ENCODE data around the gene PRKG1.

Gene PRKG1

GRCh38 chr10:52040486-52040885 is 966.2 kb downstream of the PRKG1 start:
- no peak for DNase-seq

GRCh38 chr10:52043811-52044210 is 969.5 kb downstream of the PRKG1 start:
- DNase-seq = no peak

DNA sequence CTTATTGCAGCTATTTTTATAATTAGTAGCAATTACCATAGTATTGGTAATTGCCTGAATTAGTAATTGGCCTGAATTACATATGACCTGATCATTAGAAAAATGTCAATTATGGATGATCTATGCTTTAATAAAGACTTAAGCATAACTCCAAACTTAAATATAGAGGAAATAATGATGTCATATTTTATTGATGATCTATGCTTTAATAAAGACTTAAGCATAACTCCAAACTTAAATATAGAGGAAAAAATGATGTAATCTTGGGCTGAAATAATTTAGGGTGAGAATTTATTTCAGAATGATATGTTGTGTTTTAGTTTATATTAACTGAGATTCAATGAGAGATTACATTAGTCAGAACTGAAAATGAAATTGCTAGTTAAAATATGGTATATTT is 973.8 kb downstream of the PRKG1 start:
- DNase-seq = no peak

DNA sequence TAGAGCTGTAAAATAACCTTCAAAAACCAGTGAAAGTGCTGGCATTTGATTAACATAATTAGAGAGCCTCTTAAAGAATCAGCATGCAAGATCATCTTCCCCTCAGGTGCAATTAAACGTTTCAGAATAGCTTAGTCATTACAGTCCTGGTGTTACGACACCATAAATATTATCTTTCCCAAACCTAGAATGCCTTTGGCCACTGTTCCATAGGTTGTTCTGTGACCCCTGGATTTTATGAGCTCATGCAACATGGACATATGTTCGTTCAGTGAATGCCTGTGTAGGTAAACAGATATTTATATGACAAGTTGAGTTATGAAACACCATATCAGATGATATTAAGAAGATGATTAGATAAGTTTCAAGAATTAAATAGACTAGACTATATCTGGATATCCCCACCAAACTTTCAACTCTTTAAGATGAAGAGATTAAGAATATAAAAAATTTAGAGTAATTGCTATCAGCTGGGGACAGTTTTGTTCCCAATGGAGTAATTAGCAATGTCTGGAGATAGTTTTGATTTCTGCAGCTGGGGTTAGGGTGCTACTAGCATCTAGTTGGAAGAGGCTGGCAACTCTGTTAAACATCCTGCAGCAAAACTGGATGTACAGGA is 976.3 kb downstream of the PRKG1 start:
- DNase-seq = no peak

GRCh38 chr10:52053497-52053896 is 979.2 kb downstream of the PRKG1 start:
- no peak for DNase-seq

GRCh38 chr10:52056291-52056690 is 982.0 kb downstream of the PRKG1 start:
- no peak for DNase-seq

- DNase-seq = no peak
These were observed 984.8 kb downstream of the PRKG1 start for GRCh38 chr10:52059089-52059488.

DNA sequence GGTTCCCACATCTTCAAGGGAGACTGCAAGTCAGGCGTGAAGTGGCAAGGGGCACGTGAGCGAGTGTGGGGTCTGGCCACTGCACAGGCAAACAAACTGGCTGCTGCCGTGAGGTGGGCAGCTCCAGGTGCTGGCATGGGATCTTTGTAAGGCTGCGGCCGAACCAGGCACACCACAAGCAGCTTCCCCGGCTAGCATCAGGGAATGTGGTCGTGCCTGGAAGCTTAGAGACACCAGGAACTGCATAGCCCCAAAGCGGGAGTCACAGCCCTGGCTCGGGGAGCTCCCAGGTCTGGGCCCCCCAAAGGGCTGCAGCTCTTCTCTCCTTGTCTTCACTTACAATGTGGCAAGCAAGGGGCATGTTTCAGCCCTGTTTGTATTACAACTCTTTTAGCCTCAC is 988.9 kb downstream of the PRKG1 start:
- no peak for DNase-seq

- no peak for DNase-seq
These were observed 990.0 kb downstream of the PRKG1 start for GRCh38 chr10:52064084-52064845.

DNA sequence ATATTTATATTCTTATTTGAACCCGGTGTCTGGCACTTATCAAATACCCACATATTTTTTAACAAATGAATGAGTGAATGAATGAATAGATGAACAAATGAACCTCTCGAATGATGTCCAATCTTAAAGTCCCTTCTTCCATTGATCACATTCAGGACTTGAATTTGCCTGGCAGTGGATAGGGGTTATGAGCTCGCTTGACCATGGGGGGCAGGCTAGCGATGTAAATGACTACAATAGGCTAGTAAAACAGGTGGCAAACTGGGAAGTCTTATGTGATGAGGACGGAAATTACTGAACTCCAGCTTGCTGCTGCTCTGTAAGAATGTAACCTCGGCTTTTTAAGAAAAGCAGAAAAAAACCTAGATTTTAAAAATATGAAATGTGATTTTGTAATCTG is 992.1 kb downstream of the PRKG1 start:
- no peak for DNase-seq

- DNase-seq = no peak
These were observed 994.2 kb downstream of the PRKG1 start for GRCh38 chr10:52068485-52068884.

DNA sequence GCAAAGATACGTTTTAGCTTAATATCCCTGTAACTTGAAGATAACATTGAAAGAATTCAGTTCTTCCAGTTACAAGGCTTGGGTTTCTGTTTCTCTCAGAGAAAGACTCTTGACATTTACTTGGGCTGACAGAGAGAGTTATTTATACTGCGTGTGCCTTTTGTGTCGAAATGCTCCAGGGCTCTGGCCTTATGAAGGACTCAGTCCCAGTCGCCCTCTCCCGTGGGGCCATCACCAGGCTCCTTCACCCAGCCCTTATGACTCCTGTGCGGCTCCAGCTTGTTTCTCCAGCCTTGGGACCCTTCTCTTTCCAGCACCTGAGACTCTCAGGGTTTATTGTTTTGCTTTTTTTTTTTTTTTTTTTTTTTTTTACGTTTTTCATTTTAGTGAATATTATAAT is 997.5 kb downstream of the PRKG1 start:
- DNase-seq = no peak

- DNase-seq = no peak
These were observed 1000.3 kb downstream of the PRKG1 start for GRCh38 chr10:52074505-52075026.

- DNase-seq = no peak
These were observed 1003.5 kb downstream of the PRKG1 start for GRCh38 chr10:52077814-52078213.

- no peak for DNase-seq
These were observed 1004.2 kb downstream of the PRKG1 start for GRCh38 chr10:52078397-52078937.

GRCh38 chr10:52082307-52082706 is 1008.0 kb downstream of the PRKG1 start:
- DNase-seq = no peak

DNA sequence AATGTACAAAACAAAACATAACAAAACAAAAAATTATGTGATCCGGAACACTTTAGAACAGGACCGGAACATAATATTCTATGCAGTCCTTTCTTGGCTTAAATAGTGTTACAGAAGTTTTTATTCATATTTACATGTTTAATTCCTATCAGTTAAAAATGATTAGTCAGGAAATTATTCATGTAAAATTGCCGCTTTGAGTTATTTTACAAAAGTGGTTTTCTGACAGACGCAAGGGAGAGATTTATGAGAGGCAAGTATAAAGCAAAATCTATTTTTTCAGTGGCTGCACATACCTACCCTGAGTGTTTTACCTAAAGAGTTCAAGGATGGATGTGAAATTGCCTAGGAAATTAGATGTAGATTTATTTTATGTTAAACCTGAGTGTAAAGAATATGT is 1009.1 kb downstream of the PRKG1 start:
- DNase-seq = no peak

- no peak for DNase-seq
These were observed 1018.1 kb downstream of the PRKG1 start for GRCh38 chr10:52092390-52092789.

- no peak for DNase-seq
These were observed 1023.8 kb downstream of the PRKG1 start for GRCh38 chr10:52098130-52098529.

DNA sequence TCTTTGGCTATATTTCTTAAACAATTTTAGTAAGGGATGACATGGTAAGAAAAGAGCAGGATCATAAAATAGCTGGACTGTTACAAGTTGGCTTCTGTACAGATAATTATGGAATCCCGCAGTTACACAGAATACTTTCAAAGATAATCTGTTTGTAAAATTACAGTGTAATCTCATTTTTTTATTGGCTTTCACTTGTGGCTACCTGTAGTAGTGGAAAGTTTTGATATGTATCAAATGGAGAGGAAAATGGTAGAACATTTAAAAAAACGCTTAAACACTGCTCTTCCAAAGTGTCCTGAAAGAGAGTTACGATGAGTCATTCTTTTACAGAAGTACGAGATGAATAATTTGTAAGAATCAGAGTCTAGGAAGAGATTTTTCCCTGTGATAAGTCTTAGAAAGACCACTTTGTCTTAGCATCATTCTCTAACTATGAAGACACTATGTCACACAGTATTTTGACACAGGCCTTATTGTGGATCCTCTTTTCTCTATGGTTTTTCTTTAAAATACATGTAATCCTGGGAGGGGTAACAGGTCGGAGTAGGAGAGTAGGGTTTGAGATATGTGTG is 1024.8 kb downstream of the PRKG1 start:
- DNase-seq = no peak

DNA sequence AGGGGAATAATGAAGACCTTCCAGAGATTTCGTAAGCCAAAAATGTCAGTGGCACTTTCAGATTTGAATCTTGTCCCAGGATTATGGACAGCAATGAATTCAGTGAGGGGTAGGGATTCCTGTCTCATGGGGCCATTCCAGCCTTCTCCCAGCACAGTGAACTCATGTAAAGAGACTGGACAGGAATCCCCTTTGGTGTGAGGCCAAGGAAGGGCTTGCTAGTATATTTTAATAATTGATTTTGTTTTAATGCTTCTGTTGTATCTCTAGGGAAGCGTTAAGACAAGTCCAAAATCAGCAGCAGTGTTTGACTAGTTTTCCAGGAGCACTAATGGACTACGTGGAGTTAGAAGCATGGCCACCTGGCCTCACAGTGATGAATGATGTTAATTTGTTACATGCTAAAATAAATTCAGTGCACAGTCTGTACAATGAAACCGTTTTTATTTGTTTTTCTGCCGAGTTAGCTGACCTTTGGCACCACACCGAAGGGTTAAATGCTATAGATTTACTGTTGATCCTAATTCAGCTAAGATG is 1025.8 kb downstream of the PRKG1 start:
- DNase-seq = no peak

DNA sequence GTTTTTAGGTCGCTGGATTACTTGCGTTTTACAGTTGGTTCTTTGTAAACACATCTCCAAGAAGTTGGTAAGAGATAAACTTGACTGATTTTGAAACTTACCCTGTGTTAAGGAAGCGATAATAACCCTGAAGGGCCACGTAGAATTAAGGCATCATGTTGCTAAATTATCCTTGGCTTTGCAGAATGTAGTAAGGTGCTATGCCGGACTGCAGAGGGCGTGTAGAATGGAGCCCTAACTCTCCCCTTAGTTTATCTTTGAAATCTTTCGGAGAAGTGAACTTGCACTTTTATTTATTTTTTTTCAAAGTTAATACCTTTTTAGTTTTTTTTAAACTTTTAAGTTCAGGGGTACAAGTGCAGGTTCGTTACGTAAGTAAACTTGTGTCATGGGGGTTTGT is 1031.0 kb downstream of the PRKG1 start:
- no peak for DNase-seq

DNA sequence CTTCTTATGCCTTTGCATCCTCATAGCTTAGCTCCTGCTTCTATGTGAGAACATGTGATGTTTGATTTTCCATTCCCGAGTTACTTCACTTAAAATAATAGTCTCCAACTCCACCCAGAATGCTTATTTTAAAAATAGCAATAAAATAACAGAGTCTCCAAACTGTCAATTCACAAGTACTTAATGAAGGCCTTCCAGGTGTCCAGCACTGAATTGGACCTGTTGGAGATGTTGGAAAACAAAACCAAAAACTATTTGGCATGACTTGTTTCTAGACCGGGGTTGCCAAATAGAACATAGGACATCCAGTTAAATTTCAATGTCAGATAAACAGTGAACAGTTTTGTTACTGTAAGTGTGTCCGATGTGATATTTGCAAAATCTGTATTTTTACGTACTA is 1031.7 kb downstream of the PRKG1 start:
- no peak for DNase-seq

GRCh38 chr10:52106899-52107298 is 1032.6 kb downstream of the PRKG1 start:
- no peak for DNase-seq

All from NCI-H1436 treated with DMSO at 0.1 percent for 48 hours (cell line).